Measurements from ENCODE around the gene FLT3LG. TPM values are rescaled to one million over a fixed set of nuclear protein-coding genes. Genes with fewer than 3 reads are reported as not detected.

Gene FLT3LG, protein sequence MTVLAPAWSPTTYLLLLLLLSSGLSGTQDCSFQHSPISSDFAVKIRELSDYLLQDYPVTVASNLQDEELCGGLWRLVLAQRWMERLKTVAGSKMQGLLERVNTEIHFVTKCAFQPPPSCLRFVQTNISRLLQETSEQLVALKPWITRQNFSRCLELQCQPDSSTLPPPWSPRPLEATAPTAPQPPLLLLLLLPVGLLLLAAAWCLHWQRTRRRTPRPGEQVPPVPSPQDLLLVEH
- total RNA-seq, result 1 to 10 TPM; 2.8 to 6.0 (median 4.4) TPM

DNA sequence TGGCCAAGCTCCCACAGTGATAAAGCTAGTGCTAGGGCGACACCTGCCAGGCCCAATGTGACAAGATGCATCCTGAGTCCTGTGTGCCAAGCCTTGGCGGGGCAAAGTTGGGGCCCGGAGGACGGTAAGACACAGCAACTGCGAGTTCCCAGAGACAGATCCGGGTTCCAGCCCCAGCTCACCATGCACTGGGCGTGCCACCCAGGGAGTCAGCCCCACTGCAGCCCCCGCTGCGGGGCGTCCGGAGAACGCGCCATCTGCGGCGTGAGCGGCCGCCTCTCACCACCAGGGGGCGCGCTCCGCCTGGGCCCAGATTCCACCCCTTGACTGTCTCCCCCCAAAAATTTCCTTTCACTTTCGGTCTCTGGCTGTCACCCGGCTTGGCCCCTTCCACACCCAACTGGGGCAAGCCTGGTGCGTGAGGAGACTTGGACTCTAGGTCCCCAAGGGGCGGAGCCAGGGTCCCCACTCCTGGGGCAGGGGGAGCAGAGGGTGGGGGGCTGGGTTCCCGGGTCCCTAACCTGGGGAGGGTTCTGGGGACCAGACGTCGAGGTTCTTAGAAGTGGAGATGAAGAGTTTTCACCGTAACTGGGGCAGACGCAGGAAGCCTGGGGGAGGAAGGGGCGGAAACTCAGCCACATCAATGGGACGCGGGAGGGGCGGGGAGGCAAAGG lies at the start of gene FLT3LG:
TSS of gene FLT3LG (plus strand) at position 348 of the 674 bp plus-strand sequence. CDS start 425 bp downstream, outside the sequence.
- WGBS, 2 donors, result 0 to 2% methylated on average over 21 to 30 of the region's 33 CpGs
- no peak for TF ChIP-seq POLR2A (IDR thresholded peaks at IDR 0.05)
- TF ChIP-seq, protein P1, sequence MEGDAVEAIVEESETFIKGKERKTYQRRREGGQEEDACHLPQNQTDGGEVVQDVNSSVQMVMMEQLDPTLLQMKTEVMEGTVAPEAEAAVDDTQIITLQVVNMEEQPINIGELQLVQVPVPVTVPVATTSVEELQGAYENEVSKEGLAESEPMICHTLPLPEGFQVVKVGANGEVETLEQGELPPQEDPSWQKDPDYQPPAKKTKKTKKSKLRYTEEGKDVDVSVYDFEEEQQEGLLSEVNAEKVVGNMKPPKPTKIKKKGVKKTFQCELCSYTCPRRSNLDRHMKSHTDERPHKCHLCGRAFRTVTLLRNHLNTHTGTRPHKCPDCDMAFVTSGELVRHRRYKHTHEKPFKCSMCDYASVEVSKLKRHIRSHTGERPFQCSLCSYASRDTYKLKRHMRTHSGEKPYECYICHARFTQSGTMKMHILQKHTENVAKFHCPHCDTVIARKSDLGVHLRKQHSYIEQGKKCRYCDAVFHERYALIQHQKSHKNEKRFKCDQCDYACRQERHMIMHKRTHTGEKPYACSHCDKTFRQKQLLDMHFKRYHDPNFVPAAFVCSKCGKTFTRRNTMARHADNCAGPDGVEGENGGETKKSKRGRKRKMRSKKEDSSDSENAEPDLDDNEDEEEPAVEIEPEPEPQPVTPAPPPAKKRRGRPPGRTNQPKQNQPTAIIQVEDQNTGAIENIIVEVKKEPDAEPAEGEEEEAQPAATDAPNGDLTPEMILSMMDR (IDR thresholded peaks at IDR 0.05), result peak in 1 of 3 donors; percentile 87
- peak in 1 of 2 donors; percentile 95 for DNase-seq (ENCODE audit: low spot score in 2 of 2)
- intact Hi-C loops (cut with DNase I; ENCODE audit: low total_unique reads), result no loop called here
- peak within 1 kb of the TSS; percentile 73 for H3K4me3 ChIP-seq (ENCODE audit: low read depth, poor library complexity, severe bottlenecking)

DNA sequence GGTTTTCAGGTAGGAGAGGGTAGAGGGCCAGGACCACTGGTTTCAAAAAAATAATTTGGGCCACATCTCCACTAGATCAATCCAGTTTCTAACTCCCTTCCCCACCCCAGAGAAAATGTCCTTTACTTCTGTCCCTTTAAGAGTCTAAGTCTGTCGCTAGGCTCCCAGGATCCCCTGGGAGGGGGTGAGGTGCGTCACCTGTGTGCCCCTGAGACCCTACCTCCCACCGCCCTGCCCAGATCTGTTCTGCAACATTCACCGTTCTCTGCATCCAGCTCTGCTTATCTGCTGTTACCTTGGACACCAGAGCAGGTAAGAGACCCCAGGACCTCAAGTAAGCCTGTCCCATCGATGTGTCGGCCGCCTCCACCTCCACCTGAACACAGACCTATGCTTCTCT lies 48.8 kb upstream of the FLT3LG start, which contains the start of gene GFY:
TSS of gene GFY (plus strand) at position 211 of the 400 bp plus-strand sequence. CDS start 1,043 bp downstream, outside the sequence.
- H3K4me3 ChIP-seq (ENCODE audit: low read depth, poor library complexity, severe bottlenecking), result no peak within 1 kb of the TSS
- TF ChIP-seq, protein P1 (IDR thresholded peaks at IDR 0.05), result no peak
- no peak for TF ChIP-seq POLR2A (IDR thresholded peaks at IDR 0.05)
- 64 to 72% methylated on average over 7 of the region's 7 CpGs for WGBS, 2 donors
- intact Hi-C loops (cut with DNase I; ENCODE audit: low total_unique reads), result no loop called here
- no peak for DNase-seq (ENCODE audit: low spot score in 2 of 2)

DNA sequence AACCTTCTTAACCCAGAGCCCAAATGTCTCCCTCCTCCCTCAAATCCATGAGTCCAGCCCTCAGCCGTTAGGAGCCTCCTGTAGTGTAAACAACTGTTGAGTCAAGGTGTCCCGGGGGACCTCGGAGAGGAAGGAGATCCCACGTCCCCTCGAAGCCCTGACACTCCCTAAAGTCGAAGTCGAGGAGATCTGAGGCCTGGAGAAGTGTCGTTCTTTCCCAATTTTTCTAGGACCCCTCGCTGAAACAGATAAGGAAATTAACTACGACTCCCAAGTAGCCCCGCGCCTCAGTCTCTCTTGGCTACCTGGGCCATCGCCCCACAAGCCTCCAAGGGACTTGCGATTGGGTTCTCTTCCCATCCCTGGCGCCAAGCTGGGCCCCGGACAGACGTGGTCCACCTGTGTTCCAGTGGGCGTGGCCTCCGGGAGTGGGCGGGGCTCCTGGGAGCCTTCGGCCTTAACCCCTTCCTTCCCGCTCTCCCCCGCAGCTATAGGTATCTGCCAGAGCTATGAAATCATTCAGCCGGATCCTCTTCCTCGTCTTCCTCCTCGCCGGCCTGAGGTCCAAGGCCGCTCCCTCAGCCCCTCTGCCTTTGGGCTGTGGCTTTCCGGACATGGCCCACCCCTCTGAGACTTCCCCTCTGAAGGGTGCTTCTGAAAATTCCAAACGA lies 48.0 kb upstream of the FLT3LG start:
- no peak for DNase-seq (ENCODE audit: low spot score in 2 of 2)
- H3K4me3 ChIP-seq (ENCODE audit: low read depth, poor library complexity, severe bottlenecking), result no peak overlapping the region
- 6% methylated on average over 30 of the region's 30 CpGs for WGBS, 2 donors
- intact Hi-C loops (cut with DNase I; ENCODE audit: low total_unique reads), result no loop called here
- no peak for TF ChIP-seq POLR2A (IDR thresholded peaks at IDR 0.05)
- TF ChIP-seq, protein P1 (IDR thresholded peaks at IDR 0.05), result no peak

DNA sequence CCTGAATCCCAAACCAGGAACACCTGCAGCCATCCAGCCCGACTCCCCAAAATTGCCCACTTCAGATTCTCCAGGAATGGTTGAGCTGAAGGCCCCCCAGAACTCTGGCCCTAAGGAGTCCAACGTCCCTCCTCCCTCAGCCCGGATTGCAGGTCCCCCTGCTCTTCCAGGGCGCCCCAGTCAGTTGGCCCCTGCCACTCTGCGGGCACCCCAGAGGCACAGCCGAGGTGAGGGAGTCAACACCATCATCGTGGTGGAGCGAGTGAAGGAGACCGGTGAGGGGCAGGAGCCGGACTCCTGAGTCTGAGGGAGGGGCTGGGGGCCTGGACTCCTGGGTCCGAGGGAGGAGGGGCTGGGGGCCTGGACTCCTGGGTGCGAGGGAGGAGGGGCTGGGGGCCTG lies 46.7 kb upstream of the FLT3LG start:
- WGBS, 2 donors, result 52 to 59% methylated on average over 12 of the region's 12 CpGs
- no peak for TF ChIP-seq POLR2A (IDR thresholded peaks at IDR 0.05)
- TF ChIP-seq, protein P1 (IDR thresholded peaks at IDR 0.05), result no peak
- no peak overlapping the region for H3K4me3 ChIP-seq (ENCODE audit: low read depth, poor library complexity, severe bottlenecking)
- no peak for DNase-seq (ENCODE audit: low spot score in 2 of 2)
- intact Hi-C loops (cut with DNase I; ENCODE audit: low total_unique reads), result no loop called here

DNA sequence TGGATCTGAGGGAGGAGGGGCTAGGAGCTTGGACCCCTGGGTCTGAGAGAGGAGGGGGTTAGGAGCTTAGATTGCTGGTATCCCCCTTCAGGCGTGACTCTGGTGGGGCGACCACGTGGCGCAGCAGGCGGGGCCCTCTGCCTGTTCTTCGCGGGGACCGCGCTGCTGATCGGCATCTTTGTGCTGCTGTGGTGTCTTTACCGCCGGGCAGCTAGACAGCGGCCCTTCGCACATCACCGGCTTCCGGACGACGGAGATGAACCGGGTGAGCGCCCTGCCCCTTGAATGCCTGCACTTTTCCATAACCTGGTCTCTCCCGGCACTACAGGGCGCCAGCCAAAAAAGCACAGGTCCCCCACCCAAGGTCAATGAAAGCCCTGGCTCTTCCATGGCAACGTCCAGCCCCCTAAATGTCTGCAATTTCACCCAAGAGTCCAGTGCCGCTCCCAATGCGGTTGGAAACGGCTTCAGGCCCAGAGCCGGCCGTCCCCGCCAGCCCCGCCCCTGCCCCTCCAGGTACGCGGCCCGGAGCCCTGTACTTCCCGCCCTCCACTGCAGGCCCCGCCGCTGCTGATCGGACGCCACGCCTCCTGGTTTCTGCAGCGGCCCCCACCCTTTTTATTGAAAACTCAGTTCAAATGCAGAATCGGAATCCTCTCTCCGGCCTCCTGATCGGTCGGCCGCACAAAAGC lies 46.0 kb upstream of the FLT3LG start:
- TF ChIP-seq, protein P1 (IDR thresholded peaks at IDR 0.05), result no peak
- TF ChIP-seq POLR2A (IDR thresholded peaks at IDR 0.05), result no peak
- no peak for DNase-seq (ENCODE audit: low spot score in 2 of 2)
- H3K4me3 ChIP-seq (ENCODE audit: low read depth, poor library complexity, severe bottlenecking), result no peak overlapping the region
- intact Hi-C loops (cut with DNase I; ENCODE audit: low total_unique reads), result no loop called here
- 0 to 2% methylated on average over 37 to 44 of the region's 45 CpGs for WGBS, 2 donors

All from lower leg skin (tissue), 4 donors.